Kidney (tissue), 14 donors: ENCODE measurements around the gene OSBPL2. TPM values are rescaled to one million over a fixed set of nuclear protein-coding genes. Genes with fewer than 3 reads are reported as not detected.

Source experiments
- DNase-seq, 5 donors: peaks; one replicate each; pipeline ENCODE4 v3.0.0-alpha.2; 2013 to 2020
- FAIRE-seq: peaks from 2 replicates; lab custom pipeline; 2012; peaks lifted over from hg19 to GRCh38; lab: Jason Lieb, UNC
- H3K27ac ChIP-seq, 2 donors: one replicate each; pipeline ENCODE4 v1.7.0; 2013; ENCODE audit warnings: low read depth in 2 of 2, low read length in 2 of 2, inconsistent platforms in 1 of 2
- H3K27me3 ChIP-seq: one replicate; pipeline ENCODE4 v1.7.1; 2013; ENCODE audit warnings: low read length, inconsistent platforms; ENCODE audit not compliant: control insufficient read depth, insufficient read depth
- H3K36me3 ChIP-seq, 3 donors: one replicate each; pipeline versions ENCODE4 v1.7.0 to v1.7.1; 2013; ENCODE audit warnings: low read length in 3 of 3, control low read depth in 1 of 3, inconsistent platforms in 1 of 3; ENCODE audit not compliant: insufficient read depth in 3 of 3, control insufficient read depth in 2 of 3
- H3K4me1 ChIP-seq, 3 donors: one replicate each; pipeline versions ENCODE4 v1.7.0 to v1.7.1; 2013; ENCODE audit warnings: low read length in 3 of 3, inconsistent platforms in 1 of 3, low read depth in 1 of 3; ENCODE audit not compliant: control insufficient read depth in 2 of 3, insufficient read depth in 2 of 3
- H3K4me3 ChIP-seq, 3 donors: one replicate each; pipeline versions ENCODE4 v1.7.0 to v1.8.1; 2013; ENCODE audit warnings: low read length in 3 of 3, control low read depth in 1 of 3, inconsistent platforms in 1 of 3
- H3K9ac ChIP-seq, 3 donors: one replicate each; pipeline versions ENCODE4 v1.7.0 to v1.7.1; 2013; ENCODE audit warnings: low read length in 3 of 3, control low read depth in 1 of 3, inconsistent platforms in 1 of 3
- H3K9me3 ChIP-seq, 3 donors: one replicate each; pipeline versions ENCODE4 v1.7.0 to v1.7.1; 2013; ENCODE audit warnings: low read length in 3 of 3, control low read depth in 1 of 3, inconsistent platforms in 1 of 3; ENCODE audit not compliant: control insufficient read depth in 2 of 3, insufficient read depth in 1 of 3
- CTCF ChIP-seq: IDR thresholded peaks from 3 replicates; pipeline ENCODE4 v1.5.1; 2012; ENCODE audit warnings: mild to moderate bottlenecking, moderate library complexity, borderline replicate concordance; ENCODE audit not compliant: insufficient read depth; ENCODE audit errors: extremely low read depth
- intact Hi-C: fragments of 100-400 bp; cut with DNase I; formaldehyde crosslinking; loops from one replicate; pipeline ENCODE4 v1.11.1; 2022
- polyA plus RNA-seq: library from polyadenylated mRNA; stranded (reverse); fragments of 350-450 nt; fragmentation: Illumina TruSeq; extraction: RNeasy Lipid Tissue Mini Kit (QIAGEN cat#74804); gene quantifications from one replicate; pipeline ENCODE4 v1.2.3, GENCODE V29; 2014; ENCODE audit warnings: low read depth, low replicate concordance; ENCODE audit not compliant: insufficient read depth
- total RNA-seq: library from RNA; stranded (reverse); fragmentation: NEBNext Ultra II Directional; extraction: Animal tissue kit (Norgen Biotek cat#: 25700); gene quantifications from one replicate; pipeline ENCODE4 v1.2.1, GENCODE V29; 2021
- donor health status: control.
- donor health status: control.
- donor health status: control.
- donor health status: control.
- donor health status: control.
- donor health status: DM: yes; HTN: yes; CAD: no.
- donor health status: Normal renal cell carcinoma (clear cell type).

The OSBPL2 gene
- total and polyA plus RNA-seq, 2 donors from 2014 or later = 20.4 to 57.1 TPM

- H3K4me3 ChIP-seq = no peak overlapping the region
- DNase-seq = no peak
Measured at GRCh38 chr20:62232770-62233645, 5.3 kb upstream of the OSBPL2 start.

GRCh38 chr20:62233684-62234083, 4.6 kb upstream of the OSBPL2 start:
- TF ChIP-seq CTCF = no peak
- no peak overlapping the region for H3K4me3 ChIP-seq
- peaks cover 3 to 8% (median 6%) of the 10 kb centered on the region in 3 donors for H3K4me1 ChIP-seq
- DNase-seq (no peak), FAIRE-seq (no peak)
- no peaks in the 10 kb centered on the region for H3K9me3 ChIP-seq
- no peak overlapping the region for H3K27ac ChIP-seq
- no peaks in the 10 kb centered on the region for H3K36me3 ChIP-seq
- H3K9ac ChIP-seq = no peak overlapping the region
- intact Hi-C loops = no loop called here
- no peaks in the 10 kb centered on the region for H3K27me3 ChIP-seq

More at GRCh38 chr20:62232770-62233645, 5.3 kb upstream of the OSBPL2 start:
- H3K9ac ChIP-seq = no peak overlapping the region
- no peak overlapping the region for H3K27ac ChIP-seq
- intact Hi-C loops = no loop called here
- peaks cover 3 to 8% (median 6%) of the 10 kb centered on the region in 3 donors for H3K4me1 ChIP-seq
- TF ChIP-seq CTCF = no peak
- no peaks in the 10 kb centered on the region for H3K27me3 ChIP-seq
- H3K36me3 ChIP-seq = no peaks in the 10 kb centered on the region
- no peak for FAIRE-seq
- no peaks in the 10 kb centered on the region for H3K9me3 ChIP-seq

- DNase-seq = no peak
- intact Hi-C loops = no loop called here
- TF ChIP-seq CTCF = no peak
- H3K4me1 ChIP-seq = peaks cover 3 to 11% (median 6%) of the 10 kb centered on the region in 3 donors
- no peak for FAIRE-seq
- no peak overlapping the region for H3K27ac ChIP-seq
- H3K9me3 ChIP-seq = no peaks in the 10 kb centered on the region
- H3K4me3 ChIP-seq = no peak overlapping the region
- no peak overlapping the region for H3K9ac ChIP-seq
- no peaks in the 10 kb centered on the region for H3K36me3 ChIP-seq
- no peaks in the 10 kb centered on the region for H3K27me3 ChIP-seq
Measured at GRCh38 chr20:62234339-62234738, 4.0 kb upstream of the OSBPL2 start.
